ENCODE data around the gene P2RY14.
A peak's percentile ranks its signal among the peaks of the same experiment; 100 is the strongest.

Gene P2RY14

GRCh38 chr3:151309566-151309965 is 31.2 kb upstream of the P2RY14 start:
- H4K20me1 ChIP-seq (ENCODE audit: insufficient read depth, low read length), result no peaks in the 10 kb centered on the region
- H3K4me3 ChIP-seq (ENCODE audit: low read depth in 1 of 2, low read length in 2 of 2), result no peak overlapping the region
- ATAC-seq (ENCODE audit: insufficient read depth, low read depth) (no peak), DNase-seq (no peak)
- no peak overlapping the region for H3K4me2 ChIP-seq (ENCODE audit: insufficient read depth, low read length)
- no peaks in the 10 kb centered on the region for H3K79me2 ChIP-seq (ENCODE audit: insufficient read depth, low read length)
- TF ChIP-seq EZH2 (IDR thresholded peaks at IDR 0.05; ENCODE audit: borderline replicate concordance, low read depth, low read length, severe bottlenecking), result no peak
- TF ChIP-seq, protein P1, sequence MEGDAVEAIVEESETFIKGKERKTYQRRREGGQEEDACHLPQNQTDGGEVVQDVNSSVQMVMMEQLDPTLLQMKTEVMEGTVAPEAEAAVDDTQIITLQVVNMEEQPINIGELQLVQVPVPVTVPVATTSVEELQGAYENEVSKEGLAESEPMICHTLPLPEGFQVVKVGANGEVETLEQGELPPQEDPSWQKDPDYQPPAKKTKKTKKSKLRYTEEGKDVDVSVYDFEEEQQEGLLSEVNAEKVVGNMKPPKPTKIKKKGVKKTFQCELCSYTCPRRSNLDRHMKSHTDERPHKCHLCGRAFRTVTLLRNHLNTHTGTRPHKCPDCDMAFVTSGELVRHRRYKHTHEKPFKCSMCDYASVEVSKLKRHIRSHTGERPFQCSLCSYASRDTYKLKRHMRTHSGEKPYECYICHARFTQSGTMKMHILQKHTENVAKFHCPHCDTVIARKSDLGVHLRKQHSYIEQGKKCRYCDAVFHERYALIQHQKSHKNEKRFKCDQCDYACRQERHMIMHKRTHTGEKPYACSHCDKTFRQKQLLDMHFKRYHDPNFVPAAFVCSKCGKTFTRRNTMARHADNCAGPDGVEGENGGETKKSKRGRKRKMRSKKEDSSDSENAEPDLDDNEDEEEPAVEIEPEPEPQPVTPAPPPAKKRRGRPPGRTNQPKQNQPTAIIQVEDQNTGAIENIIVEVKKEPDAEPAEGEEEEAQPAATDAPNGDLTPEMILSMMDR (IDR thresholded peaks at IDR 0.05; ENCODE audit: borderline replicate concordance, extremely low read depth, low read length, poor library complexity, severe bottlenecking), result no peak
- H3K36me3 ChIP-seq (ENCODE audit: insufficient read depth, low read length), result no peaks in the 10 kb centered on the region
- no peak overlapping the region for H2AFZ ChIP-seq (ENCODE audit: low read depth, low read length)
- H3K27ac ChIP-seq (ENCODE audit: low read length), result no peak overlapping the region
- H3K9ac ChIP-seq (ENCODE audit: low read depth, low read length), result no peak overlapping the region
- H3K4me1 ChIP-seq (ENCODE audit: insufficient read depth, low read length), result no peaks in the 10 kb centered on the region
- no peaks in the 10 kb centered on the region for H3K9me3 ChIP-seq (ENCODE audit: insufficient read depth, low read length, severe bottlenecking)
- H3K27me3 ChIP-seq (ENCODE audit: insufficient read depth, low read length, poor library complexity), result no peaks in the 10 kb centered on the region

DNA sequence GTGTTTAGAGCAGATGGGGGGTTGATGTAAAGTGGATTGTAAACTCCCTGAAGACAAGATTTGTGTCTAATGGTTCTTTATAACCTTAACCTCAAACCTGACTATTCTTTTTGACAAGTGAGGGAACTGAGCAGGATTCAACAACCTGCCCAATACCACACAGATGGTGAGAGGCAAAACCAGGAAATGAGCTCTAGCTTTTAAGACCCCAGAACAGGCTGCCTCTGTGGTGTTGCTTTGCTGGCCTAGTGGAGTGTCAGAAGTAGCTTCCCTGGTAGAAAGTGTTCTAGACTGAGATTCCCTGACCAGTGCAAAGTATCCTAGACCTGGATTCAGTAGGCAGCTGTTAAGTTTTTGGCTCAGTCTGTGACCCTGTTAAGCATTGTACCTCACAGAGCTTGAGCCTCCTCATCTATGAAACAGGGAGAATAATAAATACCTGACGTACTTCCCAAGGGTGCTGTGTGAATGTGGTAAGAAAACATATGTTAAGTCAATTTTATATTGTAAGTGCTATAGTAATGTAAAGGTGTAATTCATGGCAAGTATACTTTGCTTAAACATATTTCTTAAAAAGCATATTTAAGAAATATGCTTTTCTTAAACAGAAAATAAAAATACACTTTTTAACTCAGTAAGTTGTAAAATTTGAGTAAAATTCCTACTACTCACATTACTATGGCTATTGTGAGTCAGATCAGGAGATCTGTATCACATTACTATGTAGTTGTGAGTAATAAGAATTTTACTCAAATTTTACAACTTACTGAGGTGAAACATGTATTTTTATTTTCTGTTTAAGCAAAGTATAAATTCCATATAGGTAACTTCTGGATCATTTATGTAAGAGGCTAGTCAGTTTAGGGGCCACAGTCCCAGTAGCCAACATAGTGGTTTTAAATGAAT is 29.5 kb upstream of the P2RY14 start:
- H3K27me3 ChIP-seq (ENCODE audit: insufficient read depth, low read length, poor library complexity), result no peaks in the 10 kb centered on the region
- H4K20me1 ChIP-seq (ENCODE audit: insufficient read depth, low read length), result no peaks in the 10 kb centered on the region
- TF ChIP-seq EZH2 (IDR thresholded peaks at IDR 0.05; ENCODE audit: borderline replicate concordance, low read depth, low read length, severe bottlenecking), result no peak
- TF ChIP-seq, protein P1 (IDR thresholded peaks at IDR 0.05; ENCODE audit: borderline replicate concordance, extremely low read depth, low read length, poor library complexity, severe bottlenecking), result no peak
- no peaks in the 10 kb centered on the region for H3K9me3 ChIP-seq (ENCODE audit: insufficient read depth, low read length, severe bottlenecking)
- no peaks in the 10 kb centered on the region for H3K36me3 ChIP-seq (ENCODE audit: insufficient read depth, low read length)
- H3K27ac ChIP-seq (ENCODE audit: low read length), result no peak overlapping the region
- no peak overlapping the region for H2AFZ ChIP-seq (ENCODE audit: low read depth, low read length)
- H3K4me1 ChIP-seq (ENCODE audit: insufficient read depth, low read length), result no peaks in the 10 kb centered on the region
- no peaks in the 10 kb centered on the region for H3K79me2 ChIP-seq (ENCODE audit: insufficient read depth, low read length)
- H3K9ac ChIP-seq (ENCODE audit: low read depth, low read length), result no peak overlapping the region
- ATAC-seq (ENCODE audit: insufficient read depth, low read depth) (peak; percentile 62), DNase-seq (no peak)
- H3K4me2 ChIP-seq (ENCODE audit: insufficient read depth, low read length), result no peak overlapping the region
- H3K4me3 ChIP-seq (ENCODE audit: low read depth in 1 of 2, low read length in 2 of 2), result no peak overlapping the region

DNA sequence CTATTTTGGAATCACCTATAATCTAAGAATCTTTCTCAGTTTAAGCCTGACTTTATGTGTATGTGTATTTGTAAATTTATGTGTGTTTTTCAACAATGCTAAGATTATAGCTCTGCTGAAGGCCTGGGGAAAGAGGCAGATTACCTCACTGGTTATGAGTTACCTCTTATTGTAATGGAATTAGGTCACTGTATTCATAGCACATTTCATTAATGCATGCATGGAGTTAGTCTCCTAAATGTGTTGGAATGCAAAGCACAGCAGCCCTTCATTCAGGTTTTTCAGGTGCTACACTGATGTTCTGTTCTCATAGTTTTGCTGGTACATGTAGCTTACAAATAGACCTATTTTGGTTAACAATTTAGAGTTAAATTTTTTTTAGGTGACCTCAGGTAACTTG is 28.8 kb upstream of the P2RY14 start:
- H3K4me1 ChIP-seq (ENCODE audit: insufficient read depth, low read length), result no peaks in the 10 kb centered on the region
- H3K9me3 ChIP-seq (ENCODE audit: insufficient read depth, low read length, severe bottlenecking), result no peaks in the 10 kb centered on the region
- no peak overlapping the region for H2AFZ ChIP-seq (ENCODE audit: low read depth, low read length)
- ATAC-seq (ENCODE audit: insufficient read depth, low read depth), result no peak
- DNase-seq, result no peak
- H3K9ac ChIP-seq (ENCODE audit: low read depth, low read length), result no peak overlapping the region
- H3K36me3 ChIP-seq (ENCODE audit: insufficient read depth, low read length), result no peaks in the 10 kb centered on the region
- H3K79me2 ChIP-seq (ENCODE audit: insufficient read depth, low read length), result no peaks in the 10 kb centered on the region
- H3K27me3 ChIP-seq (ENCODE audit: insufficient read depth, low read length, poor library complexity), result no peaks in the 10 kb centered on the region
- H4K20me1 ChIP-seq (ENCODE audit: insufficient read depth, low read length), result no peaks in the 10 kb centered on the region
- H3K4me3 ChIP-seq (ENCODE audit: low read depth in 1 of 2, low read length in 2 of 2), result no peak overlapping the region
- H3K27ac ChIP-seq (ENCODE audit: low read length), result no peak overlapping the region
- TF ChIP-seq, protein P1 (IDR thresholded peaks at IDR 0.05; ENCODE audit: borderline replicate concordance, extremely low read depth, low read length, poor library complexity, severe bottlenecking), result no peak
- no peak for TF ChIP-seq EZH2 (IDR thresholded peaks at IDR 0.05; ENCODE audit: borderline replicate concordance, low read depth, low read length, severe bottlenecking)
- H3K4me2 ChIP-seq (ENCODE audit: insufficient read depth, low read length), result no peak overlapping the region

Measured in DND-41 (cell line).